GM21717 (cell line): ENCODE measurements around the gene NOP10.

Source experiments
- ATAC-seq: cut with Tn5 transposase; IDR thresholded peaks from one replicate; pipeline ENCODE4 v1.9.1; 2021; ENCODE audit warnings: mild to moderate bottlenecking, moderate library complexity; ENCODE audit not compliant: unreplicated experiment

NOP10 gene

GRCh38 chr15:34334672-34335071 lies 8.3 kb downstream of the NOP10 start:
- ATAC-seq = no peak

GRCh38 chr15:34332553-34333120 lies 10.3 kb downstream of the NOP10 start:
- ATAC-seq = no peak

GRCh38 chr15:34331809-34332208 lies 11.1 kb downstream of the NOP10 start:
- no peak for ATAC-seq

- no peak for ATAC-seq
Observed at GRCh38 chr15:34330279-34330678, 12.7 kb downstream of the NOP10 start.

- ATAC-seq = no peak
Observed at GRCh38 chr15:34329006-34329405, 13.9 kb downstream of the NOP10 start.

- ATAC-seq = no peak
Observed at GRCh38 chr15:34327906-34328305, 15.0 kb downstream of the NOP10 start.

GRCh38 chr15:34325368-34325767 lies 17.6 kb downstream of the NOP10 start:
- ATAC-seq = no peak

GRCh38 chr15:34324933-34325332 lies 18.0 kb downstream of the NOP10 start:
- no peak for ATAC-seq

GRCh38 chr15:34323217-34323616 lies 19.7 kb downstream of the NOP10 start:
- no peak for ATAC-seq

GRCh38 chr15:34318277-34319079 lies 24.5 kb downstream of the NOP10 start:
- ATAC-seq = peak; percentile 57

GRCh38 chr15:34314491-34315490 lies 28.1 kb downstream of the NOP10 start:
- no peak for ATAC-seq

GRCh38 chr15:34311563-34311962 lies 31.4 kb downstream of the NOP10 start:
- no peak for ATAC-seq

GRCh38 chr15:34304613-34305012 lies 38.3 kb downstream of the NOP10 start:
- ATAC-seq = no peak

- no peak for ATAC-seq
Observed at GRCh38 chr15:34301058-34301457, 41.9 kb downstream of the NOP10 start.

GRCh38 chr15:34297059-34297458 lies 45.9 kb downstream of the NOP10 start:
- ATAC-seq = no peak

GRCh38 chr15:34292621-34293020 lies 50.3 kb downstream of the NOP10 start:
- no peak for ATAC-seq
